GM12891 (cell line): ENCODE measurements around the gene ZNF516.

Source experiments
- DNase-seq: peaks from one replicate; pipeline ENCODE4 v3.0.0; 2011; ENCODE audit warnings: low spot score; ENCODE audit not compliant: insufficient read length
- FAIRE-seq: peaks from 2 replicates; lab custom pipeline; 2011; peaks lifted over from hg19 to GRCh38; lab: Jason Lieb, UNC
- PAX5 ChIP-seq: IDR thresholded peaks from 2 replicates; pipeline ENCODE4 v1.6.1; 2011; ENCODE audit warnings: low read length, moderate library complexity, mild to moderate bottlenecking; ENCODE audit not compliant: insufficient read depth, severe bottlenecking
- POLR2A ChIP-seq: IDR thresholded peaks from 2 replicates; pipeline ENCODE4 v1.6.1; 2011; ENCODE audit warnings: low read depth, low read length, control low read depth
- POLR2AphosphoS5 ChIP-seq: IDR thresholded peaks from 2 replicates; pipeline ENCODE4 v1.6.1; 2011; ENCODE audit warnings: low read depth, low read length, control low read depth
- POU2F2 ChIP-seq: IDR thresholded peaks from 2 replicates; pipeline ENCODE4 v1.6.1; 2011; ENCODE audit warnings: low read depth, mild to moderate bottlenecking, control low read depth, low read length, moderate library complexity
- SPI1 ChIP-seq: IDR thresholded peaks from 2 replicates; pipeline ENCODE4 v1.6.1; 2011; ENCODE audit warnings: low read depth, low read length, control low read depth
- TAF1 ChIP-seq: IDR thresholded peaks from 2 replicates; pipeline ENCODE4 v1.6.1; 2011; ENCODE audit warnings: low read depth, low read length, control low read depth

ZNF516 gene

DNA sequence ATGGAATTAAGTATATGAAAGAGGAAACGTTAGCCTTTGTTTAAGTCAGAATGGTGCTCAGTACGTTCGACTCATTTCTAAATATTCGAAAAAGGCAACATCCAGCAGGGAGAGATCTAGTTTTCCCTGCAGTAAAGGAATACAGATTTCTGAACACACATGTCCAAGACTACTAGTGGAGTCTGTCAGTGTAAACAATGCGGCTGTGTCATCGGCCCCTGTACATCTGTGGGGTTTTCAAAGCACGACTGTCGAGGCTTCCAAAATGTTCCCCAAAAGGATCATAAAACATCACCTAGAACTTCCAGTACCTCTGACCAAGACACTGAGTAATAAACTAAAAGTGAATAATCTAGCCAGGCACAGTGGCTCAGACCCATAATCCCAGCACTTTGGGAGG lies 112.8 kb downstream of the ZNF516 start:
- TF ChIP-seq SPI1, result no peak
- DNase-seq, result no peak
- no peak for FAIRE-seq

DNA sequence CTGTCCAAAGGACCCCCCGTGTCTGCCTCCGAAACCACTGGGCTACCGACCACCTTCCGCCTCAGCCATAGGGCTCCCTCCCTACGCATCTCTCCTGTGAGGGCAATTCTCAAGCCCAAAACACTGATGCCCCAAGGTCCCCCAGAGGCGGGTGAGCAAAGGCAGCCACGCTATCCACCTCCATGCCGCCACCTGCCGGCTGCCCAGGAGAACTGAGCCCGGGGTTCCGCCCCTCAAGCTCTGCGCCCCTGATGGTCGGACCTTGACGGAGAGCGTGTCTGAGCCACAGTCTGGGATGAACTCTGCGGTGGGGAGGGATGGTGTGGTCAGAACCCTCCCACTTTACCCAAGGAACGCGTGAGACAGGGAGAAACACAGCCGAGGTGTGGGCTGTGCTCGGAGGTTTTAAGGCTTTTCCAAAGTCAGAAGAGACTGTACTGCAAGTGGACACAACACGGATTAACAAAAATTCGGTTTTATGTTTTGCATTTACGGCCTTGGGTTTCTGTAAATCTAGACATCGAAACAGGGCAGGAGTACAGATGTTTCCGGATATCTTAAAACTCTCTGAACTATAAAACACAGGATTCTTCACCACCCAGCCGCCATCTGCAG lies 114.1 kb downstream of the ZNF516 start:
- FAIRE-seq, result no peak
- TF ChIP-seq POLR2AphosphoS5 (no peak), POLR2A (no peak), SPI1 (no peak), PAX5 (no peak), TAF1 (no peak), POU2F2 (no peak)

DNA sequence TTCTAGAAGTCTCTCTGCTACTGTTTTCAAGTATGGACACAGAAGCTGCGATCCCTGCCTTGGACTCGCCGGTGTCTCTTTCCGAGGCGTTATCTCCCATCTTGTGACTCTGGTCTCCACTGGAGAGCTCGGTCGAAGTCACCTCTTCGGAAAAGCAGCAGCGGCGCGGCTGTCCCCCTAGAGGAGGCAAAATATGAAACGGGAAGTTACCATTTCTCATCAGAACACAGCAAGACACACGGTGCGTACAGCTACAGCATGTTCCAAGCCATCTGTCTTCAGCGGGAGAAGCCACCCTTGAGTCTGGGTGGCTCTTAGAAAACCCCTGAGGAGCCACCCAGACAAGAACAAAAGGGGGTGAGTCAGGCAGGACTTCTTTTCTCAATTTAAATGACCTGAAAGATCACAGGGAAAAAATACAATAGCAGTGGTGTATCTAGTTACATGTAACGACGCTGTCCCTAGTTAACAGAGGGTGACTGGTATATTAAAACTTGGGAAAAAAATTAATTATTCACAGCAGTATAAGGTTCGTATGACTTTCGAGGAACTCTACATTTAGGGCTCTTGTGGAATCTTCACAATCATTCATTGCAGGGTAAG lies 114.8 kb downstream of the ZNF516 start:
- FAIRE-seq, result no peak

More for the DNA sequence above, 114.1 kb downstream of the ZNF516 start:
- DNase-seq, result no peak

DNA sequence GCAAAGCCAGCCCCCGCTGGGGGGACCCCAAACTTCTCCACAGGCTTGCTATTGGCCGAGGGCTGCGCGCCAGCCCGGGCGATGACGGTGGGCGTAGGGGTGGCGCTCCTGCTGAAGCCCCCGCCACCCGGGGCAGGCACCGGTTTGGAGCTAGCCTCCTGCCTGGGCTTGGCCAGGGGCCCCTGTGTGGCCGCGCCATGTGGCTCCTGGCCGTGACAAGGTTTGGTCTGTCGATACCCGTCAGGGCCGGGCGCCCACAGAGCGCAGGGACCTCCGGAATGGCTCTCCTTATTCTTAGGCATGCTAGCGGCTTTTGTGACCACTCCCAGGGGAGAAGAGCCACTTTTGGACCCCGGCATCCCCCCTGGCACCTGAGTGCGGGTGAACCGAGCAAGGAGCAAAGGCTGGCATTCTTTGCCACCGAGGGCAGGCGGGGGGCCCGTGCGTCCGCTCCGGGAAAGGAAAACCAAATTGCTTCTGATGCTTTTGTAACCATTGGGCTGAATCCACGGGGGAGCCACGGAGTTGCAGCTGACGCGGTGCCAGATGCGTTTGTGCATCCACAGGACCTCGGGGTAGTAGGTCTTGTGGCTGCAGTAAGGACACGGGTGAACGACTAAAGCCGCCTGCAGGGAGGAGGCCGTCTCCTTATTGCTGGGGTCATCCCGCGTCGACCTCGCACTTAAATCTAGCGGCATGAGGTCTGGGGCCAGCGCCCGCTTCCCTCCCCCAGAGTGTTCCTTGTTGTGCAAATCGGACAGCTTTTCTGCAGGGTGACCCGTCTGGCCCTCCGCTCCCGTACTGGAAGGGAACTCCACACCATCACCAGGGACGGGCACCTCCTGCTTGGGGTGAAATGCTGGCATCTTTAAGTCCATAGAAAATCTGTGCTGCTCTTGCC lies 115.6 kb downstream of the ZNF516 start:
- TF ChIP-seq POLR2A (no peak), POLR2AphosphoS5 (no peak), TAF1 (no peak), SPI1 (no peak), POU2F2 (no peak), PAX5 (no peak)
- DNase-seq, result no peak
- no peak for FAIRE-seq

More for the DNA sequence above, 114.8 kb downstream of the ZNF516 start:
- TF ChIP-seq TAF1 (no peak), POU2F2 (no peak), PAX5 (no peak)
- no peak for DNase-seq

DNA sequence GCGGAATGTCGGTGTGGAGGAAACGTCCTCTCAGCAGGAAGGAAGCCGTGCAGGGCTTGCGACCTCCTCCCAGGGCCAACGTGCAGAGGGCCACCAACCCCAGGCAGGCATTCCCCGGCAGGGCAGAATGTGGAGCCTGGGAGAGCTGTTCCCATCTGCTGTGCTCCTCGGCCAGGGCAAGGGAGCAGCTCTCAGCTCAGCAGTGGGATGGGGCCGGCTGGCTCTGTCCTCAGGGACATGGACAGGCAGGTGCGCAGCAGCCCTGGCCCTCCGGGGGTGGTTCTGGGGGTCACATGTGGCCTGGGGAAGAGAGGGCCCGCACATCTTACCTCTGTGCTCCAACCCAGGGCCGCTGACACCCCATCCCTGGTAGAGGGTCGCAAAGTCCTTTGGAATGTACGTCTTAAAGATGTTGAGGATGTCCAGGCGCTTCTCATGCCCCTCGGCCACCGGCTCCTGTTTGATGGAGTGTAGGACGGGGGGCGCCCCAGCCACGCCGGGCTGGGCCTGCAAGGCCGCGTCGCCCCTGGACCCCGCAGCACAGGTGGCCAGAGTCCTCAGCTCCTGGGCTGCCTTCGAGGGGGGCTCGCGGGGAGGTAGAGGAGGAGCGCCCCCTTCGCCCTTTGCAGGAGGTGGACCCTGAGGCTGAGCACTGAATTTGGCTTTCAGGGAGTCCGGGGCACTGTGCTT lies 116.4 kb downstream of the ZNF516 start:
- TF ChIP-seq PAX5 (no peak), POU2F2 (no peak), POLR2A (no peak), SPI1 (no peak), TAF1 (no peak), POLR2AphosphoS5 (no peak)
- FAIRE-seq, result no peak

DNA sequence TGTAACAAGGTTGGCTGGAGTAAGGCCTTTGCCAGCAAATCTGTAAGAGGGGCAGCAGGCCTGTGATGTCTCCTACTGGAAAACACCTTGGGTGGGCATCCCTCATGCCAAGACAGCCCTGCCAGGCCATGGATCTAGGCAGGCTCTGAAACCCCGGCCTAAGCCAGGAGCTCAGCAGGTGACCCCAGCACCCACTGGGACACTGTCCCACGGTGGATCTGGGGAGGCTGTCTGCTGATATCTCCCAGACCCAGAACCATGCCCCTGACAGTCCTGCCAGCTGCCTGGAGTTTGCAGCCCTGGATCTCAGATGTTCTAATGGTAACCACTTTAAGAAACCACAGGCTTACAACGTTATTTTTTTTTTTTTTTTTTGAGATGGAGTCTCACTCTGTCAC lies 117.7 kb downstream of the ZNF516 start:
- no peak for DNase-seq
- FAIRE-seq, result no peak
- TF ChIP-seq POU2F2 (no peak), SPI1 (no peak), TAF1 (no peak), POLR2A (no peak), PAX5 (no peak), POLR2AphosphoS5 (no peak)

More for the DNA sequence above, 116.4 kb downstream of the ZNF516 start:
- no peak for DNase-seq

DNA sequence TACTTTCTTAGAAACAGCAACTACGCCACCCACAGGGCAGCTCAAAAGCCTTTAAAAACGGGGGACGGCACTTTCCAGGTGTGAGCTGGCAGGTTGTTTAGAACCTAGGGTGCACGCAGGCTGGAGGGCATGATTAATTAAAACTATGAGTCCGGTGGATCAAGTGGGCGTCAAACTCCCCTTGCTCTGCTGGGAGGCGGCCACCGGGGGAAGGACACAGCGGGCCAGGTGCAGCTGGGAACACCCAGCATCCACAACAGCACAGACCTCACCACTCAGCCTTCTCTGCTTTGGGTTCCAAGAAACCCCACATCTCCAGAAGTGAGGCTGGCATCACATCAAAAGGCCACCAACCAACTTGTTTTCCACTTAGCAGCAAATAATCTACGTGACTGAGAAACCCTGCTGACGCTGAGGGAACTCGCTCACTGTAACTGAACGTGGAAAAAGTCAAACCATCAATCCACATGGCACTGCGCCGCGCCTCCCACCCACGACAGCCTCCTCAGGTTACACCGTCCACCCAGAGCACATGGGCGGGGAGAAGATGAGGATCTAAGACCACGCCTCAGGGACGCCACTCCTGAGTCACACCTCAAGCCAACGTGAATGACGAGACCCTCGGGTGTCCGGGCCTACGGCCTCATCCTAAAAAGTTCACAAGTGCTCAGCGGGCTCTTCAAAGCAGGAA lies 118.2 kb downstream of the ZNF516 start:
- DNase-seq, result no peak
- no peak for TF ChIP-seq POLR2A
- TF ChIP-seq TAF1, result no peak
- no peak for TF ChIP-seq PAX5
- no peak for FAIRE-seq

DNA sequence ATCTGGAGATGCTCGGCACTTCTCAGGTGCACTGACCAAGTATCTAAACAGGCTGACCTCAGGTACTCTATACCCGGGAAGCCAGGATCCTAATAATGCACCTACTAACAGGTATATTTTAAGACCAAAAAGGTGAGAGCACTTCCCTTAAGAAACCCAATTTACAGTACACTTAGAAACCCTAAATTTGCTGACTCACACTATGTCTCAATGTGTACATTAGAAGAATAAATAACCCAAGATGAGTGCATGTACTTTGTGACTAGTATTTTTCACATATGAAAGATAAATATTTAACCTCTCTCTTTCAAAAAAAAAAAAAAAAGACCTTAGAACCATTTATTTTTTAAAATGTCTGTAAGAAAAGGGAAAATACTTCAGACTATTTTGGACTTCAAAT lies 118.8 kb downstream of the ZNF516 start:
- DNase-seq (no peak), FAIRE-seq (no peak)
- TF ChIP-seq SPI1 (no peak), POLR2A (no peak), POU2F2 (no peak)

DNA sequence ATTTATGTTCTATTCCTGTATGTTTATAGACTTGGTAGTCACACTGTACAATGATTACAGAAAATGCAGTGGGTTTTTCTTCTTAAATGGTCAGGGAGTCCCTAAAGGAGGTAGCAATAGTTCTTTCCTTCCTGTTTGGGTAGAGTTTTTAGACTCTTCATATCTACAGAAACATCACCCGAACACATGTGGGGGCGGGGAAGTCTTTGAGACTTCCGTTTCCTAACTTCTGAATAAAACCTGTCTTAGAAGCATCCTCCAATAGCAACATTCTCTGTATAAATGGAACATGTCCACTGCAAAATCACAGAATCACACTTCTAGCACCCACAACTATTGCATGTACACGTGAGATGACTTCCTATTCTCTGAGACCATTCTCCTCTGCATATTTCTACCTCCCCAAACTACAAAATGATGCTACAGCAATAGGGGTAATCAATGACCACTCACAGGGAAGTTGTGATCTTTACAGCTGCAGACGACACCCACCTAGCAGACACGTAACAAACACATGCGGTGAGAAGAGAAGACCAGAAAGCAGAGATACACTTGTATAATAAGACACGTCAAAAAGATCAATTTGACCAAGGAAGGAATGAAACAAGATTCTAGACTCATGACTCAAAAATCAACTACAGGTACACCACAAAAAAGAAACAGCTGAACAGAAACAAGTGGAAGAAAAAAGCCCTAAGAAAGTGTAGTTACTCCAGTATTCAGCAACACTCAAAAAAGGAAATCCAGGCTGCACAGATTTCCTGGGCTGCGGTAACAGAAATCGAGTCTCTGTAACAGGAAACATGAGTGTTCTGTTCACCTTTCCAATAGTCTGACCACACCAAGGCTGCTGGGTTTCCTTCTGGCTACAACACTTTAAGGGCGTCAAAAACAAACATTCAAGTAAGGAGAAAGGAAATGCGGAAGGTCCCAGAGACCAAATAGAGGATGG lies 120.4 kb downstream of the ZNF516 start:
- DNase-seq (no peak), FAIRE-seq (peak; percentile 63)
- no peak for TF ChIP-seq POU2F2
- TF ChIP-seq TAF1, result no peak
- TF ChIP-seq POLR2A, result no peak
- no peak for TF ChIP-seq PAX5
- no peak for TF ChIP-seq POLR2AphosphoS5
- no peak for TF ChIP-seq SPI1
